ENCODE data around the gene LRRC8A. TPM values are rescaled to one million over a fixed set of nuclear protein-coding genes. Genes with fewer than 3 reads are reported as not detected.

The LRRC8A gene
- total RNA-seq, 4 donors from 2014 or later: 77.3 to 127 (median 108) TPM

DNA sequence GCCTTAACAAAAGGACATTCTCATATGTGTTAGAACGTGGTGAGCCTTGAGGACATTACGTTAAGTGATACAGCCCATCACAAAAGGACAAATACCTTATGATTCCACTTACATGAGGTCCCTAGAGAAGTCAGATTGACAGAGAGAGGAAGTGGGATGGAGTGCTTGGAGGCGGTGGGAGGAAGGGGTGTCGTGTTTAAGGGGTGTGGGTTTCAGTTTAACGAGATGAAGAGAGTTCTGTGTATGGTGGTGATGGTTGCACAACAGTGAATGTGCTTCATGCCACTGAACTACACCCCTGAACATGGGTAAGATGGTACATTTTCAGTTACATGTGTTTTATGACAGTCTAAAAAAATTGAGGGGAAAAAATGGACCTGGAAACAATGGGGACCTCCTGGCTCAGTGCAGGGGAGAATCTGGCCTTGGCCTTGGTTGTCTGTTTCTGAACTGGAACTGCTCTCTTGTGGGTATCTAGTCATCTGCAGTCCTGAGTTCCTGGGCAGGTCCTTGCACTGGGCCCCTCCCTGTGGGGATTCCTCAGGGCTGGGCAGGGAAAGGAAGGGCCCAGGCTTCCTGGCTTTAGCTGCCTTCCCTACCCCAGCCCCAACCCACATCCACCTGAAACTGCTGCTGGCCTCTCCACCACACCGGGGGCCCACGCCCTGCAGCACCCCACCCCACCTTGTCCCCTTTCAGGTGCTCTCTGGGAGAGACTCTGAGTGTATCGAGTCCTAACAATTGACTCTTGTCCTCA, 17.8 kb downstream of the LRRC8A start:
- 33% methylated on average over 5 of the region's 8 CpGs for WGBS
- H3K36me3 ChIP-seq: peaks cover 13% of the 10 kb centered on the region
- H3K27me3 ChIP-seq: no peaks in the 10 kb centered on the region
- TF ChIP-seq EP300 (IDR thresholded peaks at IDR 0.05): no peak
- no peak for TF ChIP-seq CTCF (IDR thresholded peaks at IDR 0.05)
- no peak for TF ChIP-seq POLR2A (IDR thresholded peaks at IDR 0.05)
- TF ChIP-seq POLR2AphosphoS5 (IDR thresholded peaks at IDR 0.05): no peak
- no peaks in the 10 kb centered on the region for H3K9me3 ChIP-seq
- DNase-seq (ENCODE audit: low spot score in 2 of 2): no peak
- H3K4me3 ChIP-seq: no peak overlapping the region
- H3K4me1 ChIP-seq: peaks cover 88% of the 10 kb centered on the region
- peak overlapping the region; percentile 65 for H3K27ac ChIP-seq

- TF ChIP-seq EP300 (IDR thresholded peaks at IDR 0.05): no peak
- no peak for TF ChIP-seq POLR2AphosphoS5 (IDR thresholded peaks at IDR 0.05)
- no peak for TF ChIP-seq POLR2A (IDR thresholded peaks at IDR 0.05)
- TF ChIP-seq CTCF (IDR thresholded peaks at IDR 0.05): no peak
- H3K27me3 ChIP-seq: no peaks in the 10 kb centered on the region
- whole genome bisulfite sequencing: 76% methylated on average over 6 of the region's 7 CpGs
- peaks cover 75% of the 10 kb centered on the region for H3K4me1 ChIP-seq
- peak overlapping the region; percentile 87 for H3K27ac ChIP-seq
- no peak overlapping the region for H3K4me3 ChIP-seq
- no peaks in the 10 kb centered on the region for H3K9me3 ChIP-seq
- DNase-seq (ENCODE audit: low spot score in 2 of 2): no peak
- H3K36me3 ChIP-seq: peaks cover 13% of the 10 kb centered on the region
Measured at GRCh38 chr9:128901379-128901778, 19.4 kb downstream of the LRRC8A start.

DNA sequence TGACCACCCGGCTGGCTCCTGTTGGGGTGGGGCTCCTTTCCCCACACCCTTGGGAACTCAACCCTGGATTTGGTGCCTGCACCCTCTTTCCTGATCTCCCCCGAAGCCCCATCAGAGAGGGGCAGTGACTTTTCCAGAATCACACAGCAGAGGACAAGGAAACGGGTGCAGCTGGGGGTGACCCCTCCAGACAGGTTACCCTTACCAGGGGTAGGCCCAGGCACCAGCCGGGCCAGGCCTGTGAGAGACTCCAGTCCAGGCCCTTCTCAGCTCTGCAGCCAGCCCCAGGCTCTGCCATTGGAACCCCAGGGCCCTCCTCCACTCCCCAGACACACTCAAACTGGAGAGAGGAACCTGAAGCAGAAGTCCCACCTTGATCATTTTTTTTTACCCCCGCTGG, 19.9 kb downstream of the LRRC8A start:
- Histone ChIP-seq H3K4me3 (no peak overlapping the region), H3K36me3 (peaks cover 9% of the 10 kb centered on the region), H3K9me3 (no peaks in the 10 kb centered on the region), H3K27ac (peak overlapping the region; percentile 87), H3K4me1 (peaks cover 75% of the 10 kb centered on the region), H3K27me3 (no peaks in the 10 kb centered on the region)
- 69% methylated on average over 4 of the region's 5 CpGs for WGBS
- TF ChIP-seq POLR2A (IDR thresholded peaks at IDR 0.05): no peak
- no peak for TF ChIP-seq CTCF (IDR thresholded peaks at IDR 0.05)
- no peak for TF ChIP-seq POLR2AphosphoS5 (IDR thresholded peaks at IDR 0.05)
- TF ChIP-seq EP300 (IDR thresholded peaks at IDR 0.05): no peak
- DNase-seq (ENCODE audit: low spot score in 2 of 2): no peak

DNA sequence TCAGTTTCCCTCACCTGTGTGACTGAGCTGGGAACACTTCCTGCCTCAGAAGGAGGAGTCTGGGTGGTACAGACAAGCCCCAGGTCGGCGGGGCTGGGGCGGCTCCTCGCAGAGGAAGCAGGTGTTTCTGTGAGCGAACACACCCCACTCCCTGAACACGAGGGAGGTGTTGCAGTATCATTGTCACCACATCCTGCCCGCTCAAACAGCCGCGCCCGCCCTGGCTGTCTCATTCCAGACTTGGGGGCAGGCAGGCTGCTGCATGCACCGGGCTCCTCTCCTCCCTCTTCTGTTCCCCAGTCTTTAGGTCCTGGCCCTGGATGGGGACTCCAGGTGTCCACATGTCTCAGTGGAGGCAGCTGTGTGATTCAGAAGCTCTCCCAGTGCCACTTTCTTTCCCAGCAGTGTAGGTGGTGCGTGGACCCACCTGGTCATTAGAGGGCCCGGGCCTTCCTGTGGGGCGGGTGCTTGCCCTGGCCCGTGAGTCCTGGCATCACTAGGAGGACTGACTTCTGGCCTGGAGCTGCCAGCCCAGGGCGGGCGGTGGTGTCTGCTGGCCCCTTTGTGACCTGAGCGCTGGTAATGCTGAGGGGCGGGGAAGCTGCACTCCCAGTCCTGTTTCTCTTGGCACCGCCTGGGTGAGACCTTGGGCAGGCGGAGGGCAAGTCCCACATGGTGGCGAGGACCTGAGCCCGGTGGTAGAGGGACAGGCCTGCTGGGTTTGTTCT, 20.6 kb downstream of the LRRC8A start:
- H3K4me3 ChIP-seq: peak overlapping the region; percentile 6

More for the DNA sequence above, 20.6 kb downstream of the LRRC8A start:
- Histone ChIP-seq H3K27me3 (no peaks in the 10 kb centered on the region), H3K4me1 (peaks cover 74% of the 10 kb centered on the region), H3K27ac (peak overlapping the region; percentile 87), H3K36me3 (peaks cover 9% of the 10 kb centered on the region), H3K9me3 (no peaks in the 10 kb centered on the region)
- DNase-seq (ENCODE audit: low spot score in 2 of 2): peak in 1 of 2 donors; percentile 88
- no peak for TF ChIP-seq CTCF (IDR thresholded peaks at IDR 0.05)
- peak; percentile 1 to 63 (median 16) for TF ChIP-seq POLR2AphosphoS5 (IDR thresholded peaks at IDR 0.05)
- 52% methylated on average over 15 of the region's 23 CpGs for WGBS
